GM12873 (cell line): ENCODE results near the gene GPR150.

Experiments used
- CTCF ChIP-seq: IDR thresholded peaks from 2 replicates; pipeline ENCODE4 v1.5.1; 2012; ENCODE audit warnings: low read depth, mild to moderate bottlenecking, moderate library complexity, low read length, control low read depth; ENCODE audit not compliant: insufficient read depth; ENCODE audit errors: missing control alignments

Gene GPR150

GRCh38 chr5:95647886-95648860 lies 28.3 kb downstream of the GPR150 start:
- no peak for TF ChIP-seq CTCF

- no peak for TF ChIP-seq CTCF
Measured at GRCh38 chr5:95649274-95649673, 29.4 kb downstream of the GPR150 start.

- no peak for TF ChIP-seq CTCF
Measured at GRCh38 chr5:95649842-95650620, 30.1 kb downstream of the GPR150 start.

- no peak for TF ChIP-seq CTCF
Measured at GRCh38 chr5:95652849-95653248, 33.0 kb downstream of the GPR150 start.

GRCh38 chr5:95654196-95654595 lies 34.3 kb downstream of the GPR150 start:
- no peak for TF ChIP-seq CTCF

- TF ChIP-seq CTCF: no peak
Measured at GRCh38 chr5:95655575-95655974, 35.7 kb downstream of the GPR150 start.

GRCh38 chr5:95660060-95660459 lies 40.2 kb downstream of the GPR150 start:
- no peak for TF ChIP-seq CTCF
